ENCODE data around the gene TGM4.

- TF ChIP-seq, protein P1, sequence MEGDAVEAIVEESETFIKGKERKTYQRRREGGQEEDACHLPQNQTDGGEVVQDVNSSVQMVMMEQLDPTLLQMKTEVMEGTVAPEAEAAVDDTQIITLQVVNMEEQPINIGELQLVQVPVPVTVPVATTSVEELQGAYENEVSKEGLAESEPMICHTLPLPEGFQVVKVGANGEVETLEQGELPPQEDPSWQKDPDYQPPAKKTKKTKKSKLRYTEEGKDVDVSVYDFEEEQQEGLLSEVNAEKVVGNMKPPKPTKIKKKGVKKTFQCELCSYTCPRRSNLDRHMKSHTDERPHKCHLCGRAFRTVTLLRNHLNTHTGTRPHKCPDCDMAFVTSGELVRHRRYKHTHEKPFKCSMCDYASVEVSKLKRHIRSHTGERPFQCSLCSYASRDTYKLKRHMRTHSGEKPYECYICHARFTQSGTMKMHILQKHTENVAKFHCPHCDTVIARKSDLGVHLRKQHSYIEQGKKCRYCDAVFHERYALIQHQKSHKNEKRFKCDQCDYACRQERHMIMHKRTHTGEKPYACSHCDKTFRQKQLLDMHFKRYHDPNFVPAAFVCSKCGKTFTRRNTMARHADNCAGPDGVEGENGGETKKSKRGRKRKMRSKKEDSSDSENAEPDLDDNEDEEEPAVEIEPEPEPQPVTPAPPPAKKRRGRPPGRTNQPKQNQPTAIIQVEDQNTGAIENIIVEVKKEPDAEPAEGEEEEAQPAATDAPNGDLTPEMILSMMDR (IDR thresholded peaks at IDR 0.05): no peak
- TF ChIP-seq POLR2A (IDR thresholded peaks at IDR 0.05): no peak
Observed at GRCh38 chr3:44948239-44948638, 73.8 kb downstream of the TGM4 start.

Measured in uterus (tissue), 2 donors.